Measurements from ENCODE around the gene RAB36.

GRCh38 chr22:23124611-23125511 lies 20.4 kb upstream of the RAB36 start:
- TF ChIP-seq CTCF (IDR thresholded peaks at IDR 0.05) (no peak), ZFX (IDR thresholded peaks at IDR 0.05; ENCODE audit: borderline replicate concordance) (no peak)
